ENCODE results near the gene DDX60. TPM values are rescaled to one million over a fixed set of nuclear protein-coding genes. Genes with fewer than 3 reads are reported as not detected.

The DDX60 gene
- total and polyA plus RNA-seq, 10 of the 15 experiments (the other 5 are each of a cell fraction or from before 2014, with no cell fraction given): 2.7 to 28.4 (median 6.3) TPM

GRCh38 chr4:168248176-168248710, 70.3 kb downstream of the DDX60 start:
- H3K4me1 ChIP-seq (ENCODE audit: control insufficient read depth, insufficient read depth, low read length): no peaks in the 10 kb centered on the region
- TF ChIP-seq E2F8 (IDR thresholded peaks at IDR 0.05; ENCODE audit: low read depth, partially characterized antibody) (no peak), SRF (IDR thresholded peaks at IDR 0.05; ENCODE audit: low read depth in 2 of 2, low read length in 2 of 2) (no peak), SMAD1 (IDR thresholded peaks at IDR 0.05; ENCODE audit: low read depth, partially characterized antibody) (no peak), WRNIP1 (IDR thresholded peaks at IDR 0.05; ENCODE audit: borderline replicate concordance, low read depth, low read length) (no peak), USF2 (IDR thresholded peaks at IDR 0.05; ENCODE audit: borderline replicate concordance, low read depth, low read length) (no peak), ELK1 (IDR thresholded peaks at IDR 0.05; ENCODE audit: low read depth, low read length) (no peak), NR2C2 (IDR thresholded peaks at IDR 0.05; ENCODE audit: borderline replicate concordance, control insufficient read depth, insufficient read length, low read depth) (no peak), ETV6 (conservative IDR thresholded peaks at IDR 0.05 in 1 of 2, IDR thresholded peaks at IDR 0.05 in 1 of 2; ENCODE audit: borderline replicate concordance in 1 of 2, low read depth in 1 of 2) (no peak), CHD2 (IDR thresholded peaks at IDR 0.05; ENCODE audit: borderline replicate concordance, low read depth, low read length) (no peak), PRDM15 (CRISPR knock-in tag; IDR thresholded peaks at IDR 0.05) (no peak), E4F1 (IDR thresholded peaks at IDR 0.05; ENCODE audit: borderline replicate concordance, partially characterized antibody) (no peak)
- H4K20me1 ChIP-seq (ENCODE audit: control insufficient read depth, insufficient read depth): no peaks in the 10 kb centered on the region
- BruUV-seq (replicated peaks): no TSS peak
- H3K9me3 ChIP-seq (replicated peaks; ENCODE audit: control insufficient read depth, insufficient read depth, low read length): no peaks in the 10 kb centered on the region; the same call in 2 of the 3 replicates
- H2AFZ ChIP-seq (ENCODE audit: control insufficient read depth, low read depth, low read length): no peak overlapping the region
- H3K4me3 ChIP-seq: no peak overlapping the region
- intact Hi-C loops (cut with micrococcal nuclease; ENCODE audit: unreplicated experiment) (no loop called here), in situ Hi-C loops (cut with MboI) (no loop called here)
- ChIA-PET RAD21 (ENCODE audit: unreplicated experiment) (no interaction called here), CTCF (no interaction called here), SMC1A (ENCODE audit: uncharacterized antibody, unreplicated experiment) (interaction anchor here (0.5 to 1.0 kb wide), 2 partner anchors 10 to 582 kb away, joined by 3 read pairs; no protein-coding TSS in a partner anchor), POLR2A (no interaction called here)
- H3K27ac ChIP-seq (ENCODE audit: control insufficient read depth, insufficient read depth): no peak overlapping the region
- 60% methylated on average over 3 of the region's 3 CpGs for WGBS (ENCODE audit: insufficient coverage, insufficient replicate concordance, low lambda C conversion rate, missing lambda C conversion rate)
- no peaks in the 10 kb centered on the region for H3K27me3 ChIP-seq (replicated peaks in 1 of 2; ENCODE audit: control insufficient read depth in 2 of 2, insufficient read depth in 2 of 2, low read length in 1 of 2)
- peaks cover 0 to 3% of the 10 kb centered on the region in 2 experiments; a peak in 1 of 4 replicates for H3K36me3 ChIP-seq (ENCODE audit: control insufficient read depth in 2 of 2, insufficient read depth in 2 of 2, low read length in 1 of 2)
- no peak for ATAC-seq
- H3K79me2 ChIP-seq (ENCODE audit: control insufficient read depth, insufficient read depth, low read length): no peaks in the 10 kb centered on the region
- FAIRE-seq: no peak
- no peak overlapping the region for H3K4me2 ChIP-seq (ENCODE audit: control insufficient read depth, insufficient read depth)
- no peak for DNase-seq (ENCODE audit: low read depth, low spot score)
- no peak overlapping the region for H3K9ac ChIP-seq (ENCODE audit: control insufficient read depth, insufficient read depth, low read length)
